ENCODE data around the gene HLA-DOB. TPM values are rescaled to one million over a fixed set of nuclear protein-coding genes. Genes with fewer than 3 reads are reported as not detected.

Gene HLA-DOB
- total RNA-seq, 4 donors from 2014 or later: 0.34 TPM; not detected in 3

DNA sequence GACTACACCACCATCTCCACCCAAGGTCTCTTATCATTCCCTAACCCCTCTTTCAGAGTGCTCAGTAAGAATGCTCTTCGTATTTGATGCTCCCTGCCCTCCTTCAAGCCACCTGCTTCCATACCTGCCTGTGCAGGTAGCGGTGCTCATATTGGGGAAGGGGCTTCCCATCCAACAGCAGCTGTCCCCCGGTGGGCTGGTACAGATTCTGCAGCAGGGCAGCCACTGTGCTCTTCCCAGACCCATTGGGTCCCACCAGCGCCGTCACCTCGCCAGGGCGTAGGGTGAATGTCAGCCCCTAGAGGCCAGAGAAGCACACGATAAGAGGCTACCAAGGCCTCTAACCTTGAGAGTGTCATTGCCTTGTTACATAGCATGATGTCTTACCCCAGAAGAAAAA lies 31.0 kb upstream of the HLA-DOB start:
- TF ChIP-seq, protein P1, sequence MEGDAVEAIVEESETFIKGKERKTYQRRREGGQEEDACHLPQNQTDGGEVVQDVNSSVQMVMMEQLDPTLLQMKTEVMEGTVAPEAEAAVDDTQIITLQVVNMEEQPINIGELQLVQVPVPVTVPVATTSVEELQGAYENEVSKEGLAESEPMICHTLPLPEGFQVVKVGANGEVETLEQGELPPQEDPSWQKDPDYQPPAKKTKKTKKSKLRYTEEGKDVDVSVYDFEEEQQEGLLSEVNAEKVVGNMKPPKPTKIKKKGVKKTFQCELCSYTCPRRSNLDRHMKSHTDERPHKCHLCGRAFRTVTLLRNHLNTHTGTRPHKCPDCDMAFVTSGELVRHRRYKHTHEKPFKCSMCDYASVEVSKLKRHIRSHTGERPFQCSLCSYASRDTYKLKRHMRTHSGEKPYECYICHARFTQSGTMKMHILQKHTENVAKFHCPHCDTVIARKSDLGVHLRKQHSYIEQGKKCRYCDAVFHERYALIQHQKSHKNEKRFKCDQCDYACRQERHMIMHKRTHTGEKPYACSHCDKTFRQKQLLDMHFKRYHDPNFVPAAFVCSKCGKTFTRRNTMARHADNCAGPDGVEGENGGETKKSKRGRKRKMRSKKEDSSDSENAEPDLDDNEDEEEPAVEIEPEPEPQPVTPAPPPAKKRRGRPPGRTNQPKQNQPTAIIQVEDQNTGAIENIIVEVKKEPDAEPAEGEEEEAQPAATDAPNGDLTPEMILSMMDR (IDR thresholded peaks at IDR 0.05; ENCODE audit: low read depth): no peak

DNA sequence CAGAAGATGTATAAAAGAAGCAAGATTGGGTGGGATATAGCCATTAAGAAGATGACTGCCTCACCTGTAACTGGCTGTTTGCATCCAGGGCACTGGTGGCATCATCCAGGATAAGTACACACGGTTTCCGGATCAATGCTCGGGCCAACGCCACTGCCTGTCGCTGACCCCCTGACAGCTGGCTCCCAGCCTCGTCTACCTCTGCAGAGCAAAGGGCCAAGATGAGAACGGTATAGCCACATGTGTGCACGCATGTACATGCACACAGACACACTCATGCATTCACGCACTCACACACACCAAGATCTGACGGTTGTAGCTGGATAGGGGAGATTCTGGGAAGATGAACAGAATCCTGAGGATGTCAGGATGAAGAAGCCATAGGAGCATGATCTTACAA lies 30.2 kb upstream of the HLA-DOB start:
- TF ChIP-seq, protein P1 (IDR thresholded peaks at IDR 0.05; ENCODE audit: low read depth): no peak

DNA sequence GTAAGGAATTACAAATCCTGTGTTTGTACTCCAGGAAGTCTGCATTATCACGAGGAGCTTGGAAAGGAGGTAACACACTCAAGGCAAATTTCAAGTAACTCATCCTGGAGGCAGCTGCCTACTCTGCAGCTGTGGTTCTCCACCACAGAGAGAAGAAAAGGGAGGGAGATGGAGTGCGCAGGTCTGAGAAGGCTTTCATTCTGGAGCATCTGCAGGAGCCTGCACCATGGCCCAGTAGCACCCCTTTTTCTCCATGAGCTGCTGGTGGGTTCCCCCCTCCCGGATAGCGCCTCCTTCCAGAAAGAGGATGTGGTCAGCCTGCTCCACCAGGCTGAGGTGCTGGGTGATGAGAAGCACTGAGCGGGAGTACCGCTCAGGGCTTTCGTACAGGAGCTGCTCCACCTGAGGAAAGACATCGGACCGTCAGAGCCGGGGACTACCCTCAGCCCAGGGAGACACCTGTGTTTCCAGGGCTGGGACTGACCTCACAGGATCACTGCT lies 28.6 kb upstream of the HLA-DOB start:
- TF ChIP-seq, protein P1 (IDR thresholded peaks at IDR 0.05; ENCODE audit: low read depth): no peak

DNA sequence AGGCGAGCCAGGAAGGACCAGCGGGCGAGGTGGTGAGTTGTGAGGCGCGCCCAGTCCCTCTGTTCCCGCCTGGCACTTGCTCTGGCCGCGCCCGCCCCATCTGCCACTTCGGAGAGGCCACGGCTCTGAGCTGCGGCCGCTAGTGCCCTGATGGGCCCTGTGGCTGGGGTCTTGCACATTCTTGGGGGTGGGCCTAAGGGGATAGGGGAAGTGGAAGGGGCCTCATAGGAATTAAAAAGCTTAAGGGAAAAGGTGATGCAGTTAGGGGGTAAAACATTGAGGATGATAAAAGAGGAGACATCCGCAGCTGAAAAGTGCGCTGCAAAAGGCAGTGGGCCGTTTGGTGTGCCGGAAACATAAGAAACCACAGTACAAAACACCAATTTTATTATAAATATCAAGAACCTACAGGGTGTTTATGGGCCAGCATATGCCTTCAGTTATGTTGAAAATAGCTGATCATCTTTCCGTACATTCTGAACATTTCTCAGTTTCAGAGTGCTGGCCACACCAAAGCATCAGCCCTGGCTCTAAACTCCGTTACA lies 28.1 kb upstream of the HLA-DOB start:
- TF ChIP-seq, protein P1 (IDR thresholded peaks at IDR 0.05; ENCODE audit: low read depth): no peak

DNA sequence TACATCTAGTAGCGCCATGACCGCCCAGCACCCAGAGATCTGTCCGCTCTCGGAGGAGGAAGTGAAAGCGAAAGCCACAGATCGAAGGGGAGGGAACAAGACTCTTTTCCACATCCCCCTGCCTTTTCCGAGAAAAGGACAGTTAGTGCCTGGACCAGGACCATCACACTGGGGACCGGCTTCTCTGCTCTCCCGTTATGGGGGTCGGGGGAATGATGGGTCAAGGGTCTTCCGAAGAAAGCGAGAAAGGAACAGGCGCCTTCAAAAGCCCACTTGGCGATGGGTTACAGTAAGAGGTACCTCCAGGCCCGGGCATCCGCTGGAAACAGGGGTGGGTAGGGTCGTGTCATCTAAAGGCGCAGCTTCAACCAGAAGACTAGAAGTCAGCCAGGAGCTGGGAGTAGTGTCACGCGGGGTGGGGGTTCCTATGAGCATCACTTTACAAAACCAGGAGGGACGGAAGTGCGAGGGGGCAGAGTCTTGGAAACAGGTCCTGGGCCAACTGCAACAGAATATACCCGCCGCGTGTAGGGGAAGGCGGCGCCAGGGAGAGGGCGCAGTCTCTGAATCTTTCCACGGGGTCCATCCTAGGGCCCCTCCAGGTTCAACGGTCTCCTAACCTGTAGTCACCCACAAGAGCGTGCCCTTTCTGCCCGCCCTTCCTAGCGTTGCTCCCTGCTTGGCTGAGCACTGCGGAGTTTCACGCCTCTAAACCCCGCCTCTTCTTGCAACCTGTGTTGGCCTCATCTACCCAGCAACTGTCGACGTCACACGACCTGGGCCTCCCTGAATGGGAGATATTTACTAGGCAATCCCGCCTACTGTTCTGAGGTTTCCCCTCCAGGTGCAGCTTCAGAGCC lies 27.4 kb upstream of the HLA-DOB start, which contains the start of gene PSMB8:
Gene PSMB8 (minus strand): TSS at position 69 of the 860 bp plus-strand sequence. CDS start 51 bp downstream, at position 18.
- TF ChIP-seq, protein P1 (IDR thresholded peaks at IDR 0.05; ENCODE audit: low read depth): no peak

DNA sequence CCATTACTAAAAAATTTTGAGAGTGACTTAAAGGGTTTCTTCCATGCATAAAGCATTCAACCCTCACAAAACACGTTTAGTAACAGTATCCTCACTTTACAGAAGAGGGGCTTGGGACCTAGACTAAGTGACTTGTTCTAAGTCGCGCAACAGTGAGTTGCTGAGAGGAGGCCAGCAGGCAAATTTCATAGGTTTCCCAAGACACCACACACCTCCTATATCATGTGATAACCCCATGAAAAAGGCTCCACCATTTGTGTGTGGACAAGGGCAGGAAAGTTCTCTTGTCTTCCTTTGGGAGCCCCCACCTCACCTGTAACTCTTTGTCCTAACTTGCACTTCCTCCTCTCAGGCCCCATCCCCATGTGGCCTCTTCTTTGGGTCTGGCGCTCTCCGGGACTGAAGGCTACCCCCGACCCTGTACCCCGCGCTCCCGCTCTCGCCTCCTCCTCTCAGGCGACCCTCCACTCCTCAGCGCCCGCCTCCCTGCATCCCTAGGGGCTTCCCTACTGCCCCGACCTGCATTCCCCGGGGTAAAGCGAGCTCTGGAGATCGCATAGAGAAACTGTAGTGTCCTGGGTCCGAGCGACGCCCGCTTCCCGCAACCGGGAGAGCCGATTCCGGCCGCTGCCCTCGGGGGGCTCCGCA lies 26.7 kb upstream of the HLA-DOB start:
- TF ChIP-seq, protein P1 (IDR thresholded peaks at IDR 0.05; ENCODE audit: low read depth): no peak

DNA sequence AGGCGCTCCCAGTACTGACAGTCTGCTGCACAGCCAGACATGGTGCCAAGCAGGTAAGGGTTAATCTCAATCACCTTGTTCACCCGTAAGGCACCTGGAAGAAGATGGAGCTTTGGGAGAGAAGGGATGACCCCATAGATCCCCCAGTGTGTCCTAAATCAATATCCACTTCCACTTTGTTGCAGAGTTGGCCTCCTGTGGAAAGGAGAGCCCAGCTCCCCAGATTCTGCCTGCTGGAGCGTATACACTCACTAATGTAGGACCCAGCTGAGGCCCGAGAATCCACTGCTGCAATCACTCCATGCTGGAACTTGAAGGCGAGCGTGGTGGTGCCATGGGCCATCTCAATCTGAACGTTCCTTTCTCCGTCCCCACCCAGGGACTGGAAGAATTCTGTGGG lies 25.9 kb upstream of the HLA-DOB start:
- TF ChIP-seq, protein P1 (IDR thresholded peaks at IDR 0.05; ENCODE audit: low read depth): no peak

Measured in subcutaneous adipose tissue (tissue), 4 donors.